PFSK-1 (cell line): Measurements from ENCODE around the gene ITGA8.

ENCODE experiments used
- FOXP2 ChIP-seq: optimal IDR thresholded peaks from 2 replicates; pipeline ENCODE3; 2011; ENCODE audit warnings: borderline replicate concordance, control low read depth, inconsistent platforms; ENCODE audit not compliant: insufficient read depth; ENCODE audit errors: extremely low read length, extremely low read depth
- POLR2AphosphoS5 ChIP-seq: IDR thresholded peaks from 2 replicates; pipeline ENCODE4 v1.6.1; 2012; ENCODE audit warnings: low read depth, mild to moderate bottlenecking, control low read depth, low read length, moderate library complexity
- REST ChIP-seq, 2 experiments: IDR thresholded peaks; 2 replicates each; pipeline versions ENCODE4 v1.6.1 to v1.8.0; 2011 to 2012; ENCODE audit warnings: low read depth in 2 of 2, low read length in 2 of 2, control low read depth in 1 of 2, inconsistent platforms in 1 of 2, mild to moderate bottlenecking in 1 of 2, moderate library complexity in 1 of 2; ENCODE audit not compliant: insufficient read depth in 1 of 2
- SIN3A ChIP-seq: IDR thresholded peaks from 2 replicates; pipeline ENCODE4 v1.6.1; 2012; ENCODE audit warnings: mild to moderate bottlenecking, low read length, moderate library complexity, borderline replicate concordance; ENCODE audit not compliant: insufficient read depth
- TAF1 ChIP-seq: IDR thresholded peaks from 2 replicates; pipeline ENCODE4 v1.6.1; 2012; ENCODE audit warnings: low read length, control low read depth, borderline replicate concordance; ENCODE audit not compliant: insufficient read depth

Gene ITGA8

GRCh38 chr10:15585303-15585715 is 134.4 kb downstream of the ITGA8 start:
- no peak for TF ChIP-seq TAF1
- no peak for TF ChIP-seq POLR2AphosphoS5
- TF ChIP-seq SIN3A, result no peak
- TF ChIP-seq REST (IDR thresholded peaks at IDR 0.05; ENCODE audit: insufficient read depth in 1 of 2, low read depth in 2 of 2, low read length in 2 of 2), result no peak
- no peak for TF ChIP-seq FOXP2

- TF ChIP-seq SIN3A (no peak), REST (IDR thresholded peaks at IDR 0.05; ENCODE audit: insufficient read depth in 1 of 2, low read depth in 2 of 2, low read length in 2 of 2) (no peak), FOXP2 (no peak), POLR2AphosphoS5 (no peak), TAF1 (no peak)
These were observed 140.1 kb downstream of the ITGA8 start for GRCh38 chr10:15579605-15580004.

GRCh38 chr10:15572531-15573045 is 147.1 kb downstream of the ITGA8 start:
- no peak for TF ChIP-seq FOXP2
- no peak for TF ChIP-seq REST (IDR thresholded peaks at IDR 0.05; ENCODE audit: insufficient read depth in 1 of 2, low read depth in 2 of 2, low read length in 2 of 2)
- no peak for TF ChIP-seq SIN3A
- TF ChIP-seq POLR2AphosphoS5, result no peak
- TF ChIP-seq TAF1, result no peak

GRCh38 chr10:15571575-15571974 is 148.1 kb downstream of the ITGA8 start:
- TF ChIP-seq FOXP2, result no peak
- TF ChIP-seq POLR2AphosphoS5, result no peak
- no peak for TF ChIP-seq REST (IDR thresholded peaks at IDR 0.05; ENCODE audit: insufficient read depth in 1 of 2, low read depth in 2 of 2, low read length in 2 of 2)
- no peak for TF ChIP-seq TAF1
- TF ChIP-seq SIN3A, result no peak
